Mononuclear cell (primary cell): Measurements from ENCODE around the gene PRM2. TPM values are rescaled to one million over a fixed set of nuclear protein-coding genes. Genes with fewer than 3 reads are reported as not detected.

ENCODE experiments used
- H3K27me3 ChIP-seq: 2 replicates; pipeline ENCODE4 v1.6.0; 2011; ENCODE audit warnings: low read length, control low read depth; ENCODE audit not compliant: insufficient read depth
- H3K4me1 ChIP-seq: 2 replicates; pipeline ENCODE4 v1.5.1; 2011; ENCODE audit warnings: mild to moderate bottlenecking, low read length, control low read depth; ENCODE audit not compliant: insufficient read depth
- H3K4me3 ChIP-seq: 2 replicates; pipeline ENCODE4 v1.5.1; 2011; ENCODE audit warnings: mild to moderate bottlenecking, low read length, moderate library complexity
- H3K9me3 ChIP-seq: 2 replicates; pipeline ENCODE4 v1.5.1; 2011; ENCODE audit warnings: low read depth, mild to moderate bottlenecking, control low read depth, low read length
- total RNA-seq: library from RNA; depleted of rRNA; stranded (reverse); fragments of >200 nt; gene quantifications from one replicate; pipeline ENCODE4 v1.2.3, GENCODE V29; 2012

Gene PRM2
- total RNA-seq: not detected

- Histone ChIP-seq H3K9me3 (no peaks in the 10 kb centered on the region), H3K27me3 (no peaks in the 10 kb centered on the region), H3K4me1 (peaks cover 9% of the 10 kb centered on the region), H3K4me3 (no peak within 1 kb of the TSS)
Observed at GRCh38 chr16:11276143-11276895, at the start of gene PRM2. PRM2 (minus strand) TSS chr16:11276480; CDS start chr16:11276370, 110 bp downstream.

- H3K9me3 ChIP-seq: no peaks in the 10 kb centered on the region
- no peak overlapping the region for H3K4me3 ChIP-seq
- H3K27me3 ChIP-seq: no peaks in the 10 kb centered on the region
- peaks cover 54% of the 10 kb centered on the region for H3K4me1 ChIP-seq
Observed at GRCh38 chr16:11325404-11326083, 49.3 kb upstream of the PRM2 start.

- Histone ChIP-seq H3K4me1 (peaks cover 41% of the 10 kb centered on the region), H3K4me3 (no peak overlapping the region), H3K9me3 (no peaks in the 10 kb centered on the region), H3K27me3 (no peaks in the 10 kb centered on the region)
Observed at GRCh38 chr16:11323551-11324336, 47.5 kb upstream of the PRM2 start.

GRCh38 chr16:11322823-11323222 lies 46.5 kb upstream of the PRM2 start:
- Histone ChIP-seq H3K4me1 (peaks cover 32% of the 10 kb centered on the region), H3K27me3 (no peaks in the 10 kb centered on the region), H3K9me3 (no peaks in the 10 kb centered on the region), H3K4me3 (no peak overlapping the region)

- Histone ChIP-seq H3K27me3 (no peaks in the 10 kb centered on the region), H3K9me3 (no peaks in the 10 kb centered on the region), H3K4me3 (no peak overlapping the region), H3K4me1 (peaks cover 21% of the 10 kb centered on the region)
Observed at GRCh38 chr16:11321662-11322061, 45.4 kb upstream of the PRM2 start.

- H3K27me3 ChIP-seq: no peaks in the 10 kb centered on the region
- H3K9me3 ChIP-seq: no peaks in the 10 kb centered on the region
- no peak overlapping the region for H3K4me3 ChIP-seq
- peaks cover 6% of the 10 kb centered on the region for H3K4me1 ChIP-seq
Observed at GRCh38 chr16:11320170-11320569, 43.9 kb upstream of the PRM2 start.

- H3K4me1 ChIP-seq: peaks cover under 1% of the 10 kb centered on the region
- H3K27me3 ChIP-seq: no peaks in the 10 kb centered on the region
- no peaks in the 10 kb centered on the region for H3K9me3 ChIP-seq
- H3K4me3 ChIP-seq: no peak overlapping the region
Observed at GRCh38 chr16:11319529-11320146, 43.4 kb upstream of the PRM2 start.

- no peaks in the 10 kb centered on the region for H3K9me3 ChIP-seq
- no peak overlapping the region for H3K4me3 ChIP-seq
- H3K27me3 ChIP-seq: no peaks in the 10 kb centered on the region
- no peaks in the 10 kb centered on the region for H3K4me1 ChIP-seq
Observed at GRCh38 chr16:11318817-11319216, 42.5 kb upstream of the PRM2 start.

- Histone ChIP-seq H3K9me3 (no peaks in the 10 kb centered on the region), H3K27me3 (no peaks in the 10 kb centered on the region), H3K4me1 (peaks cover 18% of the 10 kb centered on the region), H3K4me3 (no peak overlapping the region)
Observed at GRCh38 chr16:11316331-11317015, 40.2 kb upstream of the PRM2 start.

GRCh38 chr16:11315510-11315909 lies 39.2 kb upstream of the PRM2 start:
- Histone ChIP-seq H3K4me1 (peaks cover 26% of the 10 kb centered on the region), H3K4me3 (no peak overlapping the region), H3K27me3 (no peaks in the 10 kb centered on the region)

GRCh38 chr16:11314309-11314894 lies 38.1 kb upstream of the PRM2 start:
- no peaks in the 10 kb centered on the region for H3K9me3 ChIP-seq
- no peaks in the 10 kb centered on the region for H3K27me3 ChIP-seq
- H3K4me3 ChIP-seq: no peak overlapping the region
- peaks cover 38% of the 10 kb centered on the region for H3K4me1 ChIP-seq

More at GRCh38 chr16:11315510-11315909, 39.2 kb upstream of the PRM2 start:
- no peaks in the 10 kb centered on the region for H3K9me3 ChIP-seq

GRCh38 chr16:11313493-11314308 lies 37.4 kb upstream of the PRM2 start:
- H3K9me3 ChIP-seq: no peaks in the 10 kb centered on the region
- no peaks in the 10 kb centered on the region for H3K27me3 ChIP-seq
- H3K4me3 ChIP-seq: no peak overlapping the region
- H3K4me1 ChIP-seq: peaks cover 45% of the 10 kb centered on the region

- Histone ChIP-seq H3K9me3 (no peaks in the 10 kb centered on the region), H3K4me1 (peaks cover 53% of the 10 kb centered on the region), H3K4me3 (no peak overlapping the region), H3K27me3 (no peaks in the 10 kb centered on the region)
Observed at GRCh38 chr16:11312718-11313492, 36.6 kb upstream of the PRM2 start.
